BE2C (cell line): ENCODE data around the gene MASTL.

Experiments used
- DNase-seq: peaks from one replicate; pipeline ENCODE4 v3.0.0-alpha.2; 2020
- H3K27me3 ChIP-seq: fragments of 250-450 bp; sonication (Bioruptor Pico); 2 replicates; pipeline ENCODE4 v1.5.1; 2020; ENCODE audit warnings: mild to moderate bottlenecking
- H3K36me3 ChIP-seq: fragments of 250-450 bp; sonication (Bioruptor Pico); 2 replicates; pipeline ENCODE4 v1.5.1; 2020; ENCODE audit warnings: mild to moderate bottlenecking
- H3K4me1 ChIP-seq: fragments of 250-450 bp; sonication (Bioruptor Pico); 2 replicates; pipeline ENCODE4 v1.5.1; 2020
- H3K4me3 ChIP-seq: 2 replicates; pipeline ENCODE4 v1.5.1; 2011; ENCODE audit warnings: low read depth, low read length
- H3K9me3 ChIP-seq: fragments of 250-450 bp; sonication (Bioruptor Pico); 2 replicates; pipeline ENCODE4 v1.5.1; 2020
- CTCF ChIP-seq: IDR thresholded peaks from 2 replicates; pipeline ENCODE4 v1.5.1; 2012; ENCODE audit warnings: mild to moderate bottlenecking, low read depth, low read length

MASTL gene

GRCh38 chr10:27230022-27230421 lies 74.9 kb downstream of the MASTL start:
- Histone ChIP-seq H3K4me1 (no peaks in the 10 kb centered on the region), H3K9me3 (no peaks in the 10 kb centered on the region), H3K4me3 (no peak overlapping the region), H3K36me3 (no peaks in the 10 kb centered on the region; the same call in 1 of the 2 replicates), H3K27me3 (no peaks in the 10 kb centered on the region)
- no peak for TF ChIP-seq CTCF
- no peak for DNase-seq

GRCh38 chr10:27235706-27236105 lies 80.6 kb downstream of the MASTL start:
- Histone ChIP-seq H3K4me3 (no peak overlapping the region), H3K4me1 (no peaks in the 10 kb centered on the region), H3K36me3 (no peaks in the 10 kb centered on the region), H3K27me3 (no peaks in the 10 kb centered on the region), H3K9me3 (no peaks in the 10 kb centered on the region)
- TF ChIP-seq CTCF, result no peak
- DNase-seq, result no peak
